H9 (cell line): ENCODE results near the gene COL11A1. TPM values are rescaled to one million over a fixed set of nuclear protein-coding genes. Genes with fewer than 3 reads are reported as not detected.

Experiments
- DNase-seq: peaks from one replicate; pipeline ENCODE4 v3.0.0-alpha.2; 2017
- H2AFZ ChIP-seq: one replicate; pipeline ENCODE4 v1.6.1; 2013; ENCODE audit warnings: mild to moderate bottlenecking, low read length, control low read depth, moderate library complexity
- H2AK5ac ChIP-seq: 2 replicates; pipeline ENCODE4 v1.6.1; 2013; ENCODE audit warnings: low read length, control low read depth, mixed read lengths; ENCODE audit not compliant: insufficient read length
- H2BK120ac ChIP-seq: one replicate; pipeline ENCODE4 v1.6.1; 2013; ENCODE audit warnings: low read depth, mild to moderate bottlenecking, low read length, control low read depth, inconsistent platforms; ENCODE audit not compliant: poor library complexity, severe bottlenecking
- H2BK12ac ChIP-seq: 2 replicates; pipeline ENCODE4 v1.6.1; 2013; ENCODE audit warnings: low read length, control low read depth, mixed read lengths, low read depth; ENCODE audit not compliant: insufficient read length
- H2BK15ac ChIP-seq: 2 replicates; pipeline ENCODE4 v1.6.1; 2013; ENCODE audit warnings: low read depth, low read length, control low read depth
- H2BK20ac ChIP-seq: one replicate; pipeline ENCODE4 v1.6.1; 2013; ENCODE audit warnings: low read depth, mild to moderate bottlenecking, low read length, control low read depth, inconsistent platforms; ENCODE audit not compliant: poor library complexity, severe bottlenecking
- H2BK5ac ChIP-seq: 2 replicates; pipeline ENCODE4 v1.6.1; 2013; ENCODE audit warnings: low read length, control low read depth, mixed read lengths; ENCODE audit not compliant: insufficient read length
- H3K14ac ChIP-seq: 2 replicates; pipeline ENCODE4 v1.6.1; 2013; ENCODE audit warnings: low read length, control low read depth; ENCODE audit not compliant: insufficient read depth
- H3K18ac ChIP-seq: 2 replicates; pipeline ENCODE4 v1.6.1; 2013; ENCODE audit warnings: low read depth, mild to moderate bottlenecking, mixed read lengths, low read length, control low read depth; ENCODE audit not compliant: insufficient read length
- H3K23ac ChIP-seq: 2 replicates; pipeline ENCODE4 v1.6.1; 2013; ENCODE audit warnings: low read length, control low read depth, mixed read lengths, low read depth; ENCODE audit not compliant: insufficient read length
- H3K23me2 ChIP-seq: 2 replicates; pipeline ENCODE4 v1.6.1; 2013; ENCODE audit warnings: low read depth, mild to moderate bottlenecking, mixed read lengths, low read length, control low read depth; ENCODE audit not compliant: insufficient read length, poor library complexity, severe bottlenecking
- H3K27ac ChIP-seq: 2 replicates; pipeline ENCODE4 v1.5.1; 2013; ENCODE audit warnings: low read length, control low read depth, mixed read lengths, low read depth; ENCODE audit not compliant: insufficient read length
- H3K27me3 ChIP-seq: 2 replicates; pipeline ENCODE4 v1.6.1; 2013; ENCODE audit warnings: low read length, control low read depth, inconsistent platforms; ENCODE audit not compliant: insufficient read depth
- H3K4ac ChIP-seq: 2 replicates; pipeline ENCODE4 v1.6.1; 2013; ENCODE audit warnings: low read depth, mild to moderate bottlenecking, control low read depth, inconsistent platforms, low read length, moderate library complexity
- H3K4me1 ChIP-seq: 2 replicates; pipeline ENCODE4 v1.6.1; 2013; ENCODE audit warnings: low read length, control low read depth, inconsistent platforms; ENCODE audit not compliant: insufficient read depth
- H3K4me2 ChIP-seq: 2 replicates; pipeline ENCODE4 v1.6.1; 2013; ENCODE audit warnings: low read length, control low read depth, mixed read lengths; ENCODE audit not compliant: insufficient read length, insufficient read depth
- H3K56ac ChIP-seq: 2 replicates; pipeline ENCODE4 v1.6.1; 2013; ENCODE audit warnings: low read depth, mild to moderate bottlenecking, mixed read lengths, low read length, control low read depth; ENCODE audit not compliant: insufficient read length
- H3K79me1 ChIP-seq: 2 replicates; pipeline ENCODE4 v1.6.1; 2013; ENCODE audit warnings: low read depth, mild to moderate bottlenecking, moderate library complexity, low read length, control low read depth, inconsistent platforms; ENCODE audit not compliant: insufficient read depth, poor library complexity, severe bottlenecking
- H3K79me2 ChIP-seq: 2 replicates; pipeline ENCODE4 v1.6.1; 2013; ENCODE audit warnings: low read length, control low read depth, inconsistent platforms; ENCODE audit not compliant: insufficient read depth
- H3K9ac ChIP-seq: 2 replicates; pipeline ENCODE4 v1.6.1; 2013; ENCODE audit warnings: low read length, control low read depth, mixed read lengths; ENCODE audit not compliant: insufficient read length; ENCODE audit errors: extremely low read depth
- H3K9me3 ChIP-seq: one replicate; pipeline ENCODE4 v1.6.1; 2013; ENCODE audit warnings: low read depth, low read length, inconsistent platforms; ENCODE audit not compliant: control insufficient read depth
- H3T11ph ChIP-seq: one replicate; pipeline ENCODE4 v1.6.1; 2013; ENCODE audit warnings: mild to moderate bottlenecking, low read length, control low read depth, inconsistent platforms
- H4K20me1 ChIP-seq: one replicate; pipeline ENCODE4 v1.6.1; 2013; ENCODE audit not compliant: control insufficient read depth, insufficient read length, insufficient read depth
- H4K5ac ChIP-seq: 2 replicates; pipeline ENCODE4 v1.6.1; 2013; ENCODE audit warnings: low read depth, mild to moderate bottlenecking, mixed read lengths, low read length, control low read depth; ENCODE audit not compliant: insufficient read length
- H4K8ac ChIP-seq: replicated peaks from 2 replicates; pipeline ENCODE4 v1.6.1; 2013; ENCODE audit warnings: low read length, control low read depth, mixed read lengths, low read depth; ENCODE audit not compliant: insufficient read length
- H4K91ac ChIP-seq: 2 replicates; pipeline ENCODE4 v1.6.1; 2013; ENCODE audit warnings: low read depth, mild to moderate bottlenecking, moderate library complexity, mixed read lengths, low read length, control low read depth; ENCODE audit not compliant: insufficient read length
- H3K27ac Mint-ChIP-seq, 3 experiments: 2 replicates in 2 of 3; 3 replicates in 1 of 3; pipeline ENCODE4 v1.8.0; 2020 to 2021; ENCODE audit warnings: mixed read lengths in 3 of 3, mild to moderate bottlenecking in 1 of 3, moderate library complexity in 1 of 3
- H3K27me3 Mint-ChIP-seq: 2 replicates; pipeline ENCODE4 v1.8.0; 2021; ENCODE audit warnings: low read depth, mild to moderate bottlenecking, moderate library complexity, mixed read lengths
- H3K36me3 Mint-ChIP-seq, 3 experiments: 2 replicates in 2 of 3; 3 replicates in 1 of 3; pipeline ENCODE4 v1.8.0; 2020 to 2021; ENCODE audit warnings: low read depth in 3 of 3, mixed read lengths in 3 of 3; ENCODE audit not compliant: insufficient read depth in 1 of 3
- H3K4me1 Mint-ChIP-seq, 2 experiments: 2 replicates each; pipeline ENCODE4 v1.8.0; 2020; ENCODE audit warnings: mixed read lengths in 2 of 2
- H3K4me3 Mint-ChIP-seq, 2 experiments: 2 replicates in 1 of 2; 3 replicates in 1 of 2; pipeline ENCODE4 v1.8.0; 2020 to 2021; ENCODE audit warnings: mild to moderate bottlenecking in 2 of 2, mixed read lengths in 2 of 2, moderate library complexity in 1 of 2
- H3K9me3 Mint-ChIP-seq, 2 experiments: 2 replicates in 1 of 2; 3 replicates in 1 of 2; pipeline ENCODE4 v1.8.0; 2020; ENCODE audit warnings: mild to moderate bottlenecking in 2 of 2, mixed read lengths in 2 of 2, moderate library complexity in 1 of 2
- WGBS: extraction: QIAGEN DNeasy Blood & Tissue Kit; methylation state at CpG from one replicate; pipeline ENCODE4 v1.1.7; 2013; ENCODE audit warnings: missing lambda C conversion rate, low lambda C conversion rate, mixed read lengths; ENCODE audit not compliant: insufficient read length; ENCODE audit errors: extremely low coverage; 5-methylcytosine and 5-hydroxymethylcytosine counted together
- total RNA-seq: library from RNA; stranded (reverse); gene quantifications from 2 replicates; pipeline ENCODE4 v1.2.1, GENCODE V29; 2021
- TF ChIP-seq, protein P1 (sequence below): fragments of 200-600 bp; sonication (generic); conservative IDR thresholded peaks from 3 replicates; pipeline ENCODE4 v1.8.0; 2021; ENCODE audit warnings: antibody characterized with exemption, mild to moderate bottlenecking

COL11A1 gene
- total RNA-seq, 1 experiment from 2014 or later: 7.5 TPM

DNA sequence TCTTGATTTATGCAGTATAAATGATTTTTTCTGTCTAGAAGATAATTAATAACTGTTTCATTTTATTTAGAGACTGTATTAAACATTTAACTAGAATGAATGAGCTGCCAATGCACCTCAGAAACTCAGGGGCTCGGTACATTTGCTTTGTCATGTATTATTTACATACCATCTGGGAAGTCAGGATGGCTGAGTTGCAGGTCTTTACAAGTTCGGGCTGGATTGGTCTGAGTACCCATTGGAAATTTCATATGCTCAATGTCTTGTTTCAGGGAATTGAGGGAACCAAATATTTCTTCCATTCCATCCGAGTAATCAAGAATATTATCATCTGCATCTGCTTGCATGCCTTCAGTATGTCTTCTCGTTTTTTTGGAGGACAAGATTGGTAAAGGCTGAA lies 221.7 kb downstream of the COL11A1 start:
- no peak overlapping the region for H4K5ac ChIP-seq
- H3K4me3 Mint-ChIP-seq: no peak overlapping the region
- H4K8ac ChIP-seq: no peak overlapping the region
- no peaks in the 10 kb centered on the region; a peak in 1 of 5 replicates for H3K9me3 Mint-ChIP-seq
- no peaks in the 10 kb centered on the region for H3K9me3 ChIP-seq
- no peak overlapping the region for H2BK5ac ChIP-seq
- no peak overlapping the region for H2BK120ac ChIP-seq
- no peak overlapping the region for H3K27ac ChIP-seq
- peaks cover 10 to 16% of the 10 kb centered on the region in 2 experiments for H3K4me1 Mint-ChIP-seq
- no peak overlapping the region for H2BK15ac ChIP-seq
- H3T11ph ChIP-seq: no peak overlapping the region
- no peaks in the 10 kb centered on the region for H3K23me2 ChIP-seq
- no peak overlapping the region for H2BK20ac ChIP-seq
- H2AFZ ChIP-seq: no peak overlapping the region
- no peak overlapping the region for H2BK12ac ChIP-seq
- H3K27me3 Mint-ChIP-seq: no peaks in the 10 kb centered on the region
- TF ChIP-seq, protein P1, sequence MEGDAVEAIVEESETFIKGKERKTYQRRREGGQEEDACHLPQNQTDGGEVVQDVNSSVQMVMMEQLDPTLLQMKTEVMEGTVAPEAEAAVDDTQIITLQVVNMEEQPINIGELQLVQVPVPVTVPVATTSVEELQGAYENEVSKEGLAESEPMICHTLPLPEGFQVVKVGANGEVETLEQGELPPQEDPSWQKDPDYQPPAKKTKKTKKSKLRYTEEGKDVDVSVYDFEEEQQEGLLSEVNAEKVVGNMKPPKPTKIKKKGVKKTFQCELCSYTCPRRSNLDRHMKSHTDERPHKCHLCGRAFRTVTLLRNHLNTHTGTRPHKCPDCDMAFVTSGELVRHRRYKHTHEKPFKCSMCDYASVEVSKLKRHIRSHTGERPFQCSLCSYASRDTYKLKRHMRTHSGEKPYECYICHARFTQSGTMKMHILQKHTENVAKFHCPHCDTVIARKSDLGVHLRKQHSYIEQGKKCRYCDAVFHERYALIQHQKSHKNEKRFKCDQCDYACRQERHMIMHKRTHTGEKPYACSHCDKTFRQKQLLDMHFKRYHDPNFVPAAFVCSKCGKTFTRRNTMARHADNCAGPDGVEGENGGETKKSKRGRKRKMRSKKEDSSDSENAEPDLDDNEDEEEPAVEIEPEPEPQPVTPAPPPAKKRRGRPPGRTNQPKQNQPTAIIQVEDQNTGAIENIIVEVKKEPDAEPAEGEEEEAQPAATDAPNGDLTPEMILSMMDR: no peak
- H4K91ac ChIP-seq: no peak overlapping the region
- no peaks in the 10 kb centered on the region for H3K79me1 ChIP-seq
- H2AK5ac ChIP-seq: no peak overlapping the region
- H3K9ac ChIP-seq: no peak overlapping the region
- H3K56ac ChIP-seq: no peak overlapping the region
- no CpG with 5 or more reads among the region's 4 CpGs for WGBS
- no peak overlapping the region for H3K14ac ChIP-seq
- no peaks in the 10 kb centered on the region for H3K27me3 ChIP-seq
- no peak overlapping the region for H3K27ac Mint-ChIP-seq
- no peaks in the 10 kb centered on the region; the same call in 1 of the 2 replicates for H3K4me1 ChIP-seq
- H3K18ac ChIP-seq: no peak overlapping the region
- no peak overlapping the region for H3K4ac ChIP-seq
- no peaks in the 10 kb centered on the region for H3K79me2 ChIP-seq
- H3K4me2 ChIP-seq: no peak overlapping the region
- H4K20me1 ChIP-seq: no peaks in the 10 kb centered on the region
- H3K23ac ChIP-seq: no peak overlapping the region
- no peak for DNase-seq
- no peaks in the 10 kb centered on the region for H3K36me3 Mint-ChIP-seq
